ENCODE data around the gene DHX32. TPM values are rescaled to one million over a fixed set of nuclear protein-coding genes. Genes with fewer than 3 reads are reported as not detected.
"Not testable (repeated sequence)": the region's sequence is repeated elsewhere in the genome, so short reads cannot be mapped to it uniquely, and the experiment has no call there.

The DHX32 gene
- 33.9 TPM for polyA plus RNA-seq (2013, experiment 1 of 2)
- 34.0 TPM for polyA plus RNA-seq (2013, experiment 2 of 2)

GRCh38 chr10:125881192-125881591, at the start of gene DHX32:
Gene DHX32, minus strand, starts transcription at chr10:125881292. Its CDS starts 468 bp downstream, at chr10:125880824.
- H3K14ac ChIP-seq (ENCODE audit: low read length): no peak within 1 kb of the TSS
- H4K91ac ChIP-seq (ENCODE audit: low read depth, low read length, poor library complexity): no peak within 1 kb of the TSS
- H2BK12ac ChIP-seq (ENCODE audit: low read length): no peak within 1 kb of the TSS
- H3K4me3 ChIP-seq (ENCODE audit: low read length in 2 of 2): peak within 1 kb of the TSS in 1 of 2 donors; percentile 46
- H2BK120ac ChIP-seq (ENCODE audit: low read depth, low read length): no peak within 1 kb of the TSS
- H3K4me1 ChIP-seq (ENCODE audit: control insufficient read depth in 2 of 2, insufficient read depth in 1 of 2, low read depth in 1 of 2, low read length in 2 of 2): peaks cover 7 to 11% of the 10 kb centered on the region in 2 donors
- no peak within 1 kb of the TSS for H2BK15ac ChIP-seq (ENCODE audit: low read length)
- WGBS, 2 donors (ENCODE audit: extremely low coverage in 2 of 2, insufficient read length in 2 of 2, insufficient replicate concordance in 1 of 2): no CpG with 5 or more reads among the region's 4 CpGs
- no peak within 1 kb of the TSS for H3K4ac ChIP-seq (ENCODE audit: low read length)
- H3K23ac ChIP-seq (ENCODE audit: low read depth, low read length, poor library complexity): no peak within 1 kb of the TSS
- peak within 1 kb of the TSS; percentile 34 for H3K4me2 ChIP-seq (ENCODE audit: insufficient read depth, low read length, poor library complexity, severe bottlenecking)
- H3K27ac ChIP-seq (replicated peaks; ENCODE audit: low read length): peak within 1 kb of the TSS; percentile 95
- DNase-seq (ENCODE audit: low spot score): peak; percentile 87
- no peak within 1 kb of the TSS for H2BK5ac ChIP-seq (ENCODE audit: low read length)
- peak within 1 kb of the TSS; percentile 62 for H2AFZ ChIP-seq (ENCODE audit: low read length)
- H3K27me3 ChIP-seq (ENCODE audit: control insufficient read depth in 3 of 3, insufficient read depth in 3 of 3, low read depth in 1 of 3, low read length in 3 of 3): no peaks in the 10 kb centered on the region
- H3K18ac ChIP-seq (ENCODE audit: low read length): peak within 1 kb of the TSS; percentile 55
- H4K8ac ChIP-seq (ENCODE audit: low read depth, low read length): no peak within 1 kb of the TSS
- H3K9ac ChIP-seq (ENCODE audit: low read depth, low read length, poor library complexity): no peak within 1 kb of the TSS
- peaks cover 3 to 22% of the 10 kb centered on the region in 2 donors for H3K9me3 ChIP-seq (replicated peaks in 1 of 2; ENCODE audit: control insufficient read depth in 2 of 2, insufficient read depth in 1 of 2, low read depth in 1 of 2, low read length in 2 of 2)
- H3K36me3 ChIP-seq (replicated peaks in 1 of 2; ENCODE audit: control insufficient read depth in 2 of 2, insufficient read depth in 2 of 2, low read length in 2 of 2): peaks cover 3 to 44% of the 10 kb centered on the region in 2 donors
- H2AK5ac ChIP-seq (ENCODE audit: low read depth, low read length): no peak within 1 kb of the TSS
- peaks cover 2% of the 10 kb centered on the region for H3K79me1 ChIP-seq (ENCODE audit: low read depth, low read length)

GRCh38 chr10:125929618-125930017, 48.5 kb upstream of the DHX32 start:
- no peak overlapping the region for H2BK5ac ChIP-seq (ENCODE audit: low read length)
- no peak overlapping the region for H2BK12ac ChIP-seq (ENCODE audit: low read length)
- no peak overlapping the region for H3K14ac ChIP-seq (ENCODE audit: low read length)
- H2AK5ac ChIP-seq (ENCODE audit: low read depth, low read length): no peak overlapping the region
- no peak overlapping the region for H3K4me3 ChIP-seq (ENCODE audit: low read length in 2 of 2)
- H3K27me3 ChIP-seq (ENCODE audit: control insufficient read depth in 3 of 3, insufficient read depth in 3 of 3, low read depth in 1 of 3, low read length in 3 of 3): no peaks in the 10 kb centered on the region
- no peak overlapping the region for H3K27ac ChIP-seq (replicated peaks; ENCODE audit: low read length)
- H2BK15ac ChIP-seq (ENCODE audit: low read length): no peak overlapping the region
- H3K18ac ChIP-seq (ENCODE audit: low read length): no peak overlapping the region
- H3K9me3 ChIP-seq (replicated peaks in 1 of 2; ENCODE audit: control insufficient read depth in 2 of 2, insufficient read depth in 1 of 2, low read depth in 1 of 2, low read length in 2 of 2): no peaks in the 10 kb centered on the region
- no peak overlapping the region for H2AFZ ChIP-seq (ENCODE audit: low read length)
- no peaks in the 10 kb centered on the region for H3K79me1 ChIP-seq (ENCODE audit: low read depth, low read length)
- no CpG with 5 or more reads among the region's 4 CpGs for WGBS, 2 donors (ENCODE audit: extremely low coverage in 2 of 2, insufficient read length in 2 of 2, insufficient replicate concordance in 1 of 2)
- no peak overlapping the region for H4K8ac ChIP-seq (ENCODE audit: low read depth, low read length)
- H3K23ac ChIP-seq (ENCODE audit: low read depth, low read length, poor library complexity): no peak overlapping the region
- H2BK120ac ChIP-seq (ENCODE audit: low read depth, low read length): no peak overlapping the region
- no peak overlapping the region for H3K9ac ChIP-seq (ENCODE audit: low read depth, low read length, poor library complexity)
- H4K91ac ChIP-seq (ENCODE audit: low read depth, low read length, poor library complexity): no peak overlapping the region
- no peak overlapping the region for H3K4me2 ChIP-seq (ENCODE audit: insufficient read depth, low read length, poor library complexity, severe bottlenecking)
- H3K36me3 ChIP-seq (replicated peaks in 1 of 2; ENCODE audit: control insufficient read depth in 2 of 2, insufficient read depth in 2 of 2, low read length in 2 of 2): no peaks in the 10 kb centered on the region
- H3K4me1 ChIP-seq (ENCODE audit: control insufficient read depth in 2 of 2, insufficient read depth in 1 of 2, low read depth in 1 of 2, low read length in 2 of 2): no peaks in the 10 kb centered on the region
- DNase-seq (ENCODE audit: low spot score): no peak
- no peak overlapping the region for H3K4ac ChIP-seq (ENCODE audit: low read length)

GRCh38 chr10:125928928-125929585, 48.0 kb upstream of the DHX32 start:
- no peak for DNase-seq (ENCODE audit: low spot score)
- Histone ChIP-seq H3K9ac (ENCODE audit: low read depth, low read length, poor library complexity) (no peak overlapping the region), H2BK5ac (ENCODE audit: low read length) (no peak overlapping the region), H3K18ac (ENCODE audit: low read length) (no peak overlapping the region), H3K27me3 (ENCODE audit: control insufficient read depth in 3 of 3, insufficient read depth in 3 of 3, low read depth in 1 of 3, low read length in 3 of 3) (no peaks in the 10 kb centered on the region), H2BK12ac (ENCODE audit: low read length) (no peak overlapping the region), H4K91ac (ENCODE audit: low read depth, low read length, poor library complexity) (no peak overlapping the region), H4K8ac (ENCODE audit: low read depth, low read length) (no peak overlapping the region), H3K9me3 (replicated peaks in 1 of 2; ENCODE audit: control insufficient read depth in 2 of 2, insufficient read depth in 1 of 2, low read depth in 1 of 2, low read length in 2 of 2) (no peaks in the 10 kb centered on the region), H3K4me3 (ENCODE audit: low read length in 2 of 2) (no peak overlapping the region), H2AFZ (ENCODE audit: low read length) (no peak overlapping the region), H3K23ac (ENCODE audit: low read depth, low read length, poor library complexity) (no peak overlapping the region), H2BK15ac (ENCODE audit: low read length) (no peak overlapping the region), H2AK5ac (ENCODE audit: low read depth, low read length) (no peak overlapping the region), H2BK120ac (ENCODE audit: low read depth, low read length) (no peak overlapping the region), H3K27ac (replicated peaks; ENCODE audit: low read length) (no peak overlapping the region), H3K14ac (ENCODE audit: low read length) (no peak overlapping the region), H3K4ac (ENCODE audit: low read length) (no peak overlapping the region), H3K4me1 (ENCODE audit: control insufficient read depth in 2 of 2, insufficient read depth in 1 of 2, low read depth in 1 of 2, low read length in 2 of 2) (no peaks in the 10 kb centered on the region), H3K79me1 (ENCODE audit: low read depth, low read length) (no peaks in the 10 kb centered on the region), H3K4me2 (ENCODE audit: insufficient read depth, low read length, poor library complexity, severe bottlenecking) (no peak overlapping the region), H3K36me3 (replicated peaks in 1 of 2; ENCODE audit: control insufficient read depth in 2 of 2, insufficient read depth in 2 of 2, low read length in 2 of 2) (no peaks in the 10 kb centered on the region)
- WGBS, 2 donors (ENCODE audit: extremely low coverage in 2 of 2, insufficient read length in 2 of 2, insufficient replicate concordance in 1 of 2): no CpG with 5 or more reads among the region's 7 CpGs

DNA sequence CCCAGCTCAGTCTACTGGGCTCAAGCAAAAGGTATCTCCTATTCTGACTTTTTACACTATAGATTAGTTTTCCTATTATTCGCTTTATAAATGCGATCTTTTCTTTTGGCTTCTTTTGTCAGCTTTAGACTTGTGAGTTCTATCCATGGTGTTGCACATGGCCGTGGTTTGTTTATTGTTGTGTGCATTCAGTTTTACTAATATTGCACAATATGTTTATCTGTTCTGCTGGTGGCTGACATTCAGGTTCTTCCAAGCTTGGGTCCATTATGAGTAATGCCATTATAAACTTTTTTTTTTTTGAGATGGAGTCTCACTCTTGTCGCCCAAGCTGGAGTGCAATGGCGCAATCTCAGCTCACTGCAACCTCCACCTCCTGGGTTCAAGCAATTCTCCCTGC, 46.2 kb upstream of the DHX32 start:
- not testable (repeated sequence) for H3K4me3 ChIP-seq (ENCODE audit: low read length in 2 of 2); H4K91ac ChIP-seq (ENCODE audit: low read depth, low read length, poor library complexity); H3K9me3 ChIP-seq (replicated peaks in 1 of 2; ENCODE audit: control insufficient read depth in 2 of 2, insufficient read depth in 1 of 2, low read depth in 1 of 2, low read length in 2 of 2); H3K4me1 ChIP-seq (ENCODE audit: control insufficient read depth in 2 of 2, insufficient read depth in 1 of 2, low read depth in 1 of 2, low read length in 2 of 2); H3K9ac ChIP-seq (ENCODE audit: low read depth, low read length, poor library complexity); H3K23ac ChIP-seq (ENCODE audit: low read depth, low read length, poor library complexity); H2BK12ac ChIP-seq (ENCODE audit: low read length); H3K27me3 ChIP-seq (ENCODE audit: control insufficient read depth in 3 of 3, insufficient read depth in 3 of 3, low read depth in 1 of 3, low read length in 3 of 3); H3K36me3 ChIP-seq (replicated peaks in 1 of 2; ENCODE audit: control insufficient read depth in 2 of 2, insufficient read depth in 2 of 2, low read length in 2 of 2); H3K18ac ChIP-seq (ENCODE audit: low read length); H3K14ac ChIP-seq (ENCODE audit: low read length); H4K8ac ChIP-seq (ENCODE audit: low read depth, low read length); H3K4ac ChIP-seq (ENCODE audit: low read length); H2BK15ac ChIP-seq (ENCODE audit: low read length); H3K4me2 ChIP-seq (ENCODE audit: insufficient read depth, low read length, poor library complexity, severe bottlenecking); DNase-seq (ENCODE audit: low spot score); H2BK5ac ChIP-seq (ENCODE audit: low read length); H2AFZ ChIP-seq (ENCODE audit: low read length); H2BK120ac ChIP-seq (ENCODE audit: low read depth, low read length); H3K79me1 ChIP-seq (ENCODE audit: low read depth, low read length); H3K27ac ChIP-seq (replicated peaks; ENCODE audit: low read length); H2AK5ac ChIP-seq (ENCODE audit: low read depth, low read length)
- WGBS, 2 donors (ENCODE audit: extremely low coverage in 2 of 2, insufficient read length in 2 of 2, insufficient replicate concordance in 1 of 2): no CpG with 5 or more reads among the region's 5 CpGs

All from neuronal stem cell (in vitro differentiated cells).